ENCODE data around the gene CPSF4.

- peak; percentile 23; the same call in 1 of the 2 replicates for TF ChIP-seq NFIC (IDR thresholded peaks at IDR 0.05)
- peak; percentile 12; the same call in 1 of the 2 replicates for TF ChIP-seq USF1 (IDR thresholded peaks at IDR 0.05)
- TF ChIP-seq EGR1 (IDR thresholded peaks at IDR 0.05) = no peak; the same call in 1 of the 2 replicates
- no peak for TF ChIP-seq CEBPB (IDR thresholded peaks at IDR 0.05)
- peak; percentile 57; the same call in 1 of the 2 replicates for TF ChIP-seq EP300 (IDR thresholded peaks at IDR 0.05; ENCODE audit: borderline replicate concordance)
- TF ChIP-seq YY1 (IDR thresholded peaks at IDR 0.05; ENCODE audit: low read depth) = peak; percentile 86
- 0 out of 2 replicates have a peak, but pooled peaks have one; percentile 9 for TF ChIP-seq ZBTB7A (IDR thresholded peaks at IDR 0.05; ENCODE audit: low read depth)
- TF ChIP-seq RAD21 (IDR thresholded peaks at IDR 0.05; ENCODE audit: low read depth) = no peak
- no peak for TF ChIP-seq CREB1 (IDR thresholded peaks at IDR 0.05; ENCODE audit: low read depth)
- TF ChIP-seq FOXM1 (IDR thresholded peaks at IDR 0.05; ENCODE audit: borderline replicate concordance, low read depth) = no peak
Observed at GRCh38 chr7:99438573-99439480, at the start of gene CPSF4, which contains the start of gene PTCD1.
